CD4-positive, alpha-beta memory T cell (primary cell): Measurements from ENCODE around the gene ATXN7. TPM values are rescaled to one million over a fixed set of nuclear protein-coding genes. Genes with fewer than 3 reads are reported as not detected.

ENCODE experiments used
- CTCF ChIA-PET: fragments of 350-600 bp; sonication (Branson Sonifier 250); formaldehyde crosslinking; loops from one replicate; lab custom pipeline; 2021; ENCODE audit warnings: inconsistent platforms; ENCODE audit not compliant: partially characterized antibody; lab: Charles Lee
- POLR2A ChIA-PET: fragments of 350-600 bp; sonication (Branson Sonifier 250); formaldehyde crosslinking; loops from one replicate; lab custom pipeline; 2021; ENCODE audit not compliant: partially characterized antibody; lab: Charles Lee
- DNase-seq, 5 donors: peaks; one replicate each; pipeline versions ENCODE4 v3.0.0 to v3.0.0-alpha.2; 2020 to 2022; ENCODE audit warnings: mixed read lengths in 1 of 5
- H3K27ac ChIP-seq: one replicate; pipeline ENCODE4 v1.7.0; 2013; ENCODE audit warnings: low read depth, low read length
- H3K27me3 ChIP-seq: 2 replicates; pipeline ENCODE4 v1.7.0; 2013; ENCODE audit warnings: mild to moderate bottlenecking, low read length, moderate library complexity; ENCODE audit not compliant: insufficient read depth
- H3K36me3 ChIP-seq: 2 replicates; pipeline ENCODE4 v1.7.0; 2013; ENCODE audit warnings: mild to moderate bottlenecking, low read length, moderate library complexity; ENCODE audit not compliant: insufficient read depth
- H3K4me1 ChIP-seq: 2 replicates; pipeline ENCODE4 v1.7.0; 2013; ENCODE audit warnings: mild to moderate bottlenecking, low read length, moderate library complexity; ENCODE audit not compliant: insufficient read depth
- H3K4me3 ChIP-seq, 2 donors: one replicate each; pipeline ENCODE4 v1.7.0; 2013; ENCODE audit warnings: low read length in 2 of 2, mild to moderate bottlenecking in 1 of 2
- H3K9me3 ChIP-seq, 2 donors: one replicate each; pipeline ENCODE4 v1.7.0; 2013; ENCODE audit warnings: low read length in 2 of 2, control low read depth in 1 of 2; ENCODE audit not compliant: control insufficient read depth in 1 of 2
- H3K27ac Mint-ChIP-seq, 7 donors: one replicate each; pipeline ENCODE4 v1.8.0; 2020 to 2021; ENCODE audit warnings: mixed read lengths in 7 of 7, mild to moderate bottlenecking in 6 of 7, inconsistent platforms in 3 of 7, moderate library complexity in 3 of 7
- H3K27me3 Mint-ChIP-seq, 2 donors: one replicate each; pipeline ENCODE4 v1.8.0; 2020 to 2021; ENCODE audit warnings: mixed read lengths in 2 of 2
- H3K36me3 Mint-ChIP-seq, 2 donors: one replicate each; pipeline ENCODE4 v1.8.0; 2020 to 2021; ENCODE audit warnings: mixed read lengths in 2 of 2, inconsistent platforms in 1 of 2, mild to moderate bottlenecking in 1 of 2
- H3K4me1 Mint-ChIP-seq, 4 donors: one replicate each; pipeline ENCODE4 v1.8.0; 2020 to 2021; ENCODE audit warnings: mixed read lengths in 4 of 4, mild to moderate bottlenecking in 1 of 4
- H3K4me3 Mint-ChIP-seq, 8 donors: one replicate each; pipeline ENCODE4 v1.8.0; 2020 to 2021; ENCODE audit warnings: mixed read lengths in 8 of 8, mild to moderate bottlenecking in 7 of 8, moderate library complexity in 6 of 8, inconsistent platforms in 3 of 8
- H3K9me3 Mint-ChIP-seq, 8 donors: one replicate each; pipeline ENCODE4 v1.8.0; 2020 to 2021; ENCODE audit warnings: mixed read lengths in 8 of 8, mild to moderate bottlenecking in 5 of 8, inconsistent platforms in 3 of 8, moderate library complexity in 1 of 8
- intact Hi-C: fragments of 100-400 bp; cut with micrococcal nuclease; formaldehyde crosslinking; loops from one replicate; pipeline ENCODE4 v1.15.1; 2023
- polyA plus RNA-seq, 2 donors: library from polyadenylated mRNA; unstranded; fragments of 300-500 nt; fragmentation: Illumina TruSeq; gene quantifications; one replicate each; pipeline ENCODE4 v1.2.3, GENCODE V29; 2021
- total RNA-seq, 2 experiments: library from RNA; stranded (reverse); gene quantifications; one replicate each; pipeline ENCODE4 v1.2.3, GENCODE V29; 2021

Gene ATXN7
- total and polyA plus RNA-seq, 4 experiments from 2014 or later: 13.4 to 160 (median 89.2) TPM

DNA sequence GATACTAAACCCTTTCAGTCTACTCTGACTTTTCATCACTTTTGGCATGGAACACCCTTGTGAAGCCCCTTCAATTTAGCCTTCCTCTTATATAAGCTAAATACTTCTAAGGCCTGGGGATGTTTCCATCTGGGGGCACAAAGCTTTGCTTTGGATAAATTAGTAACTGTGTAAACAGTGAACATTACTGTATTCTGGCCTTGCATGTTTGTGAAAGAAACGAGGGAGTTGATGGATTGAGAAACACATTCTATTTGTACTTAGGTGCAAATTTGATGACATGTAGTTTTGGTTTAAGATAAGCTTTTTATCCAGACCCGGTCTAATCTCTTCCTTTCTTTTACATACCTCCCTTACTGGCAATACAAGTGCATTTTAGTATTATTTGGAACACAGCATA lies 139.9 kb downstream of the ATXN7 start:
- DNase-seq: no peak
- no peak overlapping the region for H3K4me3 Mint-ChIP-seq
- H3K4me3 ChIP-seq: no peak overlapping the region
- no peaks in the 10 kb centered on the region for H3K9me3 Mint-ChIP-seq
- no peaks in the 10 kb centered on the region for H3K27me3 Mint-ChIP-seq
- H3K36me3 Mint-ChIP-seq: peaks cover 31 to 38% of the 10 kb centered on the region in 2 donors
- peaks cover 10 to 25% (median 15%) of the 10 kb centered on the region in 4 donors for H3K4me1 Mint-ChIP-seq
- ChIA-PET CTCF (interaction anchor here (1.1 to 2.5 kb wide), 4 partner anchors 11 to 42 kb away, joined by 3 to 23 read pairs (median 6); partner anchors contain the start of gene PSMD6), POLR2A (interaction anchor here (1.6 to 2.1 kb wide), 2 partner anchors 20 to 24 kb away, joined by 4 to 7 read pairs; partner anchors contain the start of gene PSMD6)
- peaks cover 3% of the 10 kb centered on the region for H3K4me1 ChIP-seq
- H3K9me3 ChIP-seq: no peaks in the 10 kb centered on the region
- intact Hi-C loops: no loop called here
- H3K27ac ChIP-seq: no peak overlapping the region
- H3K36me3 ChIP-seq: peaks cover 82% of the 10 kb centered on the region
- no peaks in the 10 kb centered on the region for H3K27me3 ChIP-seq
- peak overlapping the region in 4 of 7 donors; percentile 10 to 43 (median 34) for H3K27ac Mint-ChIP-seq

GRCh38 chr3:64008017-64008416 lies 144.3 kb downstream of the ATXN7 start:
- H3K9me3 Mint-ChIP-seq: no peaks in the 10 kb centered on the region
- POLR2A ChIA-PET: interaction anchor here (0.7 to 6.4 kb wide), 7 partner anchors 14 to 44 kb away, joined by 3 to 29 read pairs (median 4); partner anchors contain the start of gene PSMD6
- H3K27ac Mint-ChIP-seq: peak overlapping the region in 2 of 7 donors; percentile 10 to 78

DNA sequence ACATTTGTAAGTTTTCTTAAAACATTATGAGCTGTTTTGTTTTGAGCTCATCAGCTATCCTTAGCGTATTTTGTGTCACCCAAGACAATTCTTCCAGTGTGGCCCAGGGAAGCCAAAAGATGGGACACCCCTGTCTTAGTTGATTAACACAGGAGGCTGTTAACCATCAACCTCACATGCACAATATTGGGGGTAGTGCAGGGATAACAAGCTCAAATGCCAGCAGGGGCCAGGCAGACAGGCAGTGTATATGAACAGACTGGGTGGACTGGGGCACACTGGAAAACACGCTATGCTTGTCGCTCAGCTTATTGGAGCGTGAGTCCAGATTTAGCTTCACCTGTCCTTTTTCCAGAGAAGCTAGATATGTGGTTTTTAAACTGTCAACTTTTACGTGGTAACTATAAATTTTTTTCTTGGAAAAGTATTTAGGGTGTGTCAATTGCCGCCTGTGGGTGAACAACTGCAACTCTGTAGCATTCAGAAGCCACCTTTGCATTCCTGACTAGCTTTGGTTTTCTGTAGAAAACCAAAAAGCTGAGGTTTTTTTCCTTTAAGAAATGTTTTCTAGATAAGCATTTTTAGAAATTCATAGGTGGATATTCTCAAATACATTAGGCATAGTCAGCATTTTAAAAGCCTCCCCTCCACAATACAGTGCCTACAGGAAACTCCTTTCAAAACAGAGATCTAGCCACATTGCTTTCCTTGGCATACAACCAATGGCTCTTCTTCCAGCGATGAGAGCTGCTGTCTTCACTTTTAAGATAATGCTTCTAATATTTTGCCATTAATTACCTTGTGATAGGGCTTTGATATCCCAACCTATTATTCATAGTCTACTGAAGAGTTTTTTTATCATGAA lies 145.1 kb downstream of the ATXN7 start:
- ChIA-PET POLR2A (interaction anchor here (0.7 to 6.4 kb wide), 10 partner anchors 9 to 45 kb away, joined by 3 to 29 read pairs (median 4); partner anchors contain the start of gene PSMD6), CTCF (interaction anchor here (1.0 to 5.1 kb wide), 10 partner anchors 10 to 47 kb away, joined by 3 to 36 read pairs (median 6); partner anchors contain the start of gene PSMD6)
- DNase-seq: no peak
- H3K36me3 ChIP-seq: peaks cover 96% of the 10 kb centered on the region
- H3K9me3 ChIP-seq: no peaks in the 10 kb centered on the region
- intact Hi-C loops: no loop called here
- Mint-ChIP-seq H3K4me3 (no peak overlapping the region), H3K9me3 (no peaks in the 10 kb centered on the region), H3K27me3 (no peaks in the 10 kb centered on the region), H3K36me3 (peaks cover 44 to 50% of the 10 kb centered on the region in 2 donors), H3K4me1 (peaks cover 9 to 19% (median 13%) of the 10 kb centered on the region in 4 donors), H3K27ac (peak overlapping the region in 6 of 7 donors; percentile 29 to 84 (median 59))
- H3K27ac ChIP-seq: no peak overlapping the region
- H3K4me1 ChIP-seq: no peaks in the 10 kb centered on the region
- H3K4me3 ChIP-seq: no peak overlapping the region
- H3K27me3 ChIP-seq: no peaks in the 10 kb centered on the region

More at GRCh38 chr3:64008017-64008416, 144.3 kb downstream of the ATXN7 start:
- Histone ChIP-seq H3K27ac (peak overlapping the region; percentile 16), H3K9me3 (no peaks in the 10 kb centered on the region), H3K36me3 (peaks cover 92% of the 10 kb centered on the region), H3K4me3 (no peak overlapping the region), H3K4me1 (no peaks in the 10 kb centered on the region), H3K27me3 (no peaks in the 10 kb centered on the region)
- peaks cover 9 to 18% (median 11%) of the 10 kb centered on the region in 4 donors for H3K4me1 Mint-ChIP-seq
- CTCF ChIA-PET: interaction anchor here (1.0 to 5.1 kb wide), 10 partner anchors 9 to 47 kb away, joined by 3 to 36 read pairs (median 6); partner anchors contain the start of gene PSMD6
- H3K36me3 Mint-ChIP-seq: peaks cover 39 to 43% of the 10 kb centered on the region in 2 donors
- H3K27me3 Mint-ChIP-seq: no peaks in the 10 kb centered on the region
- intact Hi-C loops: no loop called here
- no peak for DNase-seq
- H3K4me3 Mint-ChIP-seq: no peak overlapping the region

DNA sequence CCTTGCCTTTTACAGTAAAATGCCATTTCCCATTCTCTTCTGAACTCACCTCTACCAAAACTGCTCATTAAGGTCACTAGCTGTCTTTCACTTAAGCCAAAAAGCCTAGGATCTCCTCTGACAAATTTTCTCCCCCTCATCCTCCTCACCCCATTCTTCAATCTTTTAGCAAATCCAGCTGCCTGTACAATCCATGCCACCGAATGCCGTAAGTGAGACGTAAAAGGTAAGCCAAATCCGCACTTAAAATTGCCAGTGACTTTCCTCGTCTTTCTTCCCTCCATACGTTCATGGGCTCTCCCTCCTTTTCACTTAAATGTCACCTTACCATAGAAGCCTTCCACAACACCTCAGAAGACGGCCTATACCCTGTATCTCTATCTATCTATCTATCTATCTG lies 145.9 kb downstream of the ATXN7 start:
- peak overlapping the region in 2 of 8 donors; percentile 9 to 26 for H3K4me3 Mint-ChIP-seq
- Histone ChIP-seq H3K4me3 (no peak overlapping the region), H3K36me3 (peaks cover 94% of the 10 kb centered on the region), H3K9me3 (no peaks in the 10 kb centered on the region), H3K27me3 (no peaks in the 10 kb centered on the region), H3K4me1 (no peaks in the 10 kb centered on the region), H3K27ac (no peak overlapping the region)
- peak overlapping the region; percentile 7 to 91 (median 53) for H3K27ac Mint-ChIP-seq
- H3K9me3 Mint-ChIP-seq: no peaks in the 10 kb centered on the region
- no peaks in the 10 kb centered on the region for H3K27me3 Mint-ChIP-seq
- POLR2A ChIA-PET: interaction anchor here (1.2 to 6.4 kb wide), 5 partner anchors 8 to 41 kb away, joined by 3 to 29 read pairs (median 3); partner anchors contain the start of gene PSMD6
- CTCF ChIA-PET: interaction anchor here (1.5 to 5.1 kb wide), 4 partner anchors 14 to 48 kb away, joined by 4 to 36 read pairs (median 22); partner anchors contain the start of gene PSMD6
- peaks cover 13 to 23% (median 17%) of the 10 kb centered on the region in 4 donors for H3K4me1 Mint-ChIP-seq
- DNase-seq: no peak
- intact Hi-C loops: no loop called here
- H3K36me3 Mint-ChIP-seq: peaks cover 52 to 56% of the 10 kb centered on the region in 2 donors

DNA sequence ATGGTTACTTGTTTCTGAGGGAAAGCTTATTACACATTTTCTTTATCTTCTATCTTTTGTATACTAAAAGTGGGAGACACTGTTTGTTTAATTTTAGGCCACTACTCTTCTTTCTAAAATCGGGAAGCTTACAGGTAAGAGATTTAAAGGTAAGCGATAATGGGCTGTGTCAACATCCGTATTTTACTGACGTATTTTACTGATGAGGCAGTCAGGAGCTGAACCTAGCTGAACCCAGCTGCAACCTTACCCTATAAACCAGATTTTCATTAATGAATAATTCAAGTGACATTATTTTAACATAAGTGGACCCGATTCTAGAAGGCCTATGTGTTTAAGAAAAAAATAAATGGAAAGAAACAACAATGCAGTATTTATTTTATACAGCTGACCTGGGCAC lies 146.5 kb downstream of the ATXN7 start:
- Mint-ChIP-seq H3K27me3 (no peaks in the 10 kb centered on the region), H3K4me1 (peaks cover 17 to 27% (median 22%) of the 10 kb centered on the region in 4 donors), H3K4me3 (no peak overlapping the region), H3K36me3 (peaks cover 59 to 60% of the 10 kb centered on the region in 2 donors), H3K9me3 (no peaks in the 10 kb centered on the region), H3K27ac (peak overlapping the region in 3 of 7 donors; percentile 7 to 91 (median 37))
- Histone ChIP-seq H3K4me3 (no peak overlapping the region), H3K36me3 (peaks cover 94% of the 10 kb centered on the region), H3K27ac (no peak overlapping the region), H3K27me3 (no peaks in the 10 kb centered on the region), H3K4me1 (no peaks in the 10 kb centered on the region), H3K9me3 (no peaks in the 10 kb centered on the region)
- ChIA-PET POLR2A (interaction anchor here (1.0 to 6.4 kb wide), 5 partner anchors 8 to 42 kb away, joined by 3 to 29 read pairs (median 3); partner anchors contain the start of gene PSMD6), CTCF (interaction anchor here (1.5 to 5.1 kb wide), 3 partner anchors 13 to 48 kb away, joined by 4 to 36 read pairs (median 7); partner anchors contain the start of gene PSMD6)
- DNase-seq: no peak
- intact Hi-C loops: no loop called here

- Histone ChIP-seq H3K4me3 (no peak overlapping the region), H3K4me1 (no peaks in the 10 kb centered on the region), H3K9me3 (no peaks in the 10 kb centered on the region), H3K27me3 (no peaks in the 10 kb centered on the region), H3K27ac (no peak overlapping the region), H3K36me3 (peaks cover 89% of the 10 kb centered on the region)
- DNase-seq: no peak
- intact Hi-C loops: no loop called here
- Mint-ChIP-seq H3K4me1 (peaks cover 18 to 27% (median 26%) of the 10 kb centered on the region in 4 donors), H3K4me3 (no peak overlapping the region), H3K36me3 (peaks cover 64 to 71% of the 10 kb centered on the region in 2 donors), H3K27ac (peak overlapping the region in 4 of 7 donors; percentile 7 to 81 (median 54)), H3K27me3 (no peaks in the 10 kb centered on the region), H3K9me3 (no peaks in the 10 kb centered on the region)
- ChIA-PET CTCF (interaction anchor here (1.8 to 5.1 kb wide), 2 partner anchors 12 to 50 kb away, joined by 7 to 36 read pairs; partner anchors contain the start of gene PSMD6), POLR2A (interaction anchor here (6.4 kb wide), 1 partner anchor 11 kb away, joined by 29 read pairs; the partner anchor contains the start of gene PSMD6)
Measured at GRCh38 chr3:64011685-64012084, 148.0 kb downstream of the ATXN7 start.
